GM18868 (cell line): ENCODE results near the gene B3GNT5.
A peak's percentile ranks its signal among the peaks of the same experiment; 100 is the strongest.

Experiments
- ATAC-seq: cut with Tn5 transposase; IDR thresholded peaks from one replicate; pipeline ENCODE4 v1.9.1; 2021; ENCODE audit warnings: mild to moderate bottlenecking, moderate library complexity; ENCODE audit not compliant: unreplicated experiment

B3GNT5 gene

GRCh38 chr3:183287301-183287971 lies 34.4 kb downstream of the B3GNT5 start:
- no peak for ATAC-seq

GRCh38 chr3:183288117-183288516 lies 35.1 kb downstream of the B3GNT5 start:
- ATAC-seq: no peak

GRCh38 chr3:183290216-183290615 lies 37.2 kb downstream of the B3GNT5 start:
- ATAC-seq: no peak

- no peak for ATAC-seq
Measured at GRCh38 chr3:183291497-183292031, 38.5 kb downstream of the B3GNT5 start.

GRCh38 chr3:183293966-183294365 lies 40.9 kb downstream of the B3GNT5 start:
- no peak for ATAC-seq

GRCh38 chr3:183295211-183295610 lies 42.2 kb downstream of the B3GNT5 start:
- ATAC-seq: no peak

GRCh38 chr3:183296944-183297343 lies 43.9 kb downstream of the B3GNT5 start:
- no peak for ATAC-seq

GRCh38 chr3:183298701-183299153 lies 45.7 kb downstream of the B3GNT5 start:
- no peak for ATAC-seq

GRCh38 chr3:183299976-183300375 lies 46.9 kb downstream of the B3GNT5 start:
- ATAC-seq: no peak

GRCh38 chr3:183300996-183301562 lies 48.0 kb downstream of the B3GNT5 start:
- ATAC-seq: no peak

GRCh38 chr3:183301937-183302580 lies 49.0 kb downstream of the B3GNT5 start:
- ATAC-seq: no peak

- no peak for ATAC-seq
Measured at GRCh38 chr3:183303690-183304089, 50.6 kb downstream of the B3GNT5 start.

- peak; percentile 94 for ATAC-seq
Measured at GRCh38 chr3:183306798-183307671, 54.0 kb downstream of the B3GNT5 start.

GRCh38 chr3:183307749-183308148 lies 54.7 kb downstream of the B3GNT5 start:
- ATAC-seq: no peak

- no peak for ATAC-seq
Measured at GRCh38 chr3:183308751-183309150, 55.7 kb downstream of the B3GNT5 start.

- ATAC-seq: no peak
Measured at GRCh38 chr3:183309276-183309675, 56.2 kb downstream of the B3GNT5 start.

GRCh38 chr3:183310936-183311335 lies 57.9 kb downstream of the B3GNT5 start:
- no peak for ATAC-seq

- ATAC-seq: no peak
Measured at GRCh38 chr3:183312433-183312832, 59.4 kb downstream of the B3GNT5 start.

- ATAC-seq: no peak
Measured at GRCh38 chr3:183313351-183313750, 60.3 kb downstream of the B3GNT5 start.

- ATAC-seq: no peak
Measured at GRCh38 chr3:183313764-183314163, 60.7 kb downstream of the B3GNT5 start.

- no peak for ATAC-seq
Measured at GRCh38 chr3:183315739-183316138, 62.7 kb downstream of the B3GNT5 start.
